ENCODE data around the gene WNT5B. TPM values are rescaled to one million over a fixed set of nuclear protein-coding genes. Genes with fewer than 3 reads are reported as not detected.

Gene WNT5B
- total RNA-seq, 4 donors from 2014 or later, result 11.7 to 34.1 (median 17.6) TPM

DNA sequence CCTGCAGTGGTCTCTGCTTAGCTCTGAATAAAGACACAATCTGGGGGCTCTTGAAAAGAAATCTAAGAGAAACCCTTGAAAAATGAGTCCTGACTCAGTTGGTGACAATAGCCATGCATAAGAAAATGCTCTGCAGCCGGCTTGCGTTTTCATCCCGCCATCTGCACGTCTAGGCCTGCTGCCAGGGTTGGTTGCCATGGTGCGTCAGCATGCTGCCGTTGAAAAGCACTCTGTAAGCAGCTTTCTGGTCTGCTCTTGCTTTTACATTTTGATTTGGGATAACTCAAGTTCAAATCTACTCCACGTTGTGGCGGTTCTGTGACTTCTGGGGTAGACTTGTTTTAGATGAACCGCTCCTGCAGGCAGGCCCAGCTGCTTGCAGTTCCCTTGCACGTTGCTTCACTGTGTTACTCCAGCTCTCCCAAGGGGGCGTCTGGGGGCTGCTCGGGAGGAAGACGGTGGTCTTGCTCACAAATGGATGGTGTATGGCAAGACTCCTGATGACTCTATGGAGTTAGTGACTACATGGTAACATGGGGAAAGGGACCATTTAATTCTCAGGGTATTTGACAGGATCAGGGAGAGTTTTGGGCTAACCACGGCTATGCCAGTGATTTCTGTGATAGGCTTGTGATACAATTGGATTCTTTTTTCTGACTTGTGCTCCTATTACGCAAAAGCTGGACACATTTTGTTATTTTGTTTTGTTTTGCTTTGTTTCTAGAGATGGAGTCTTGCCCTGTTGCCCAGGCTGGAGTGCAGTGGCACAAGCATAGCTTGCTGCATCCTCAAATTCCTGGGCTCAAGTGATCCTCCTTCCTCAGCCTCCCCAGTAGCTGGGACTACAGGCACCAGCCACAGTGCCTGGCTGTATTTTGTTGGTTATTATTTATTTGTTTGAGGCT, 15.8 kb downstream of the WNT5B start:
- H3K4me3 ChIP-seq, result no peak overlapping the region
- TF ChIP-seq EP300 (IDR thresholded peaks at IDR 0.05), result peak in 1 of 2 donors; percentile 42
- TF ChIP-seq, protein P1, sequence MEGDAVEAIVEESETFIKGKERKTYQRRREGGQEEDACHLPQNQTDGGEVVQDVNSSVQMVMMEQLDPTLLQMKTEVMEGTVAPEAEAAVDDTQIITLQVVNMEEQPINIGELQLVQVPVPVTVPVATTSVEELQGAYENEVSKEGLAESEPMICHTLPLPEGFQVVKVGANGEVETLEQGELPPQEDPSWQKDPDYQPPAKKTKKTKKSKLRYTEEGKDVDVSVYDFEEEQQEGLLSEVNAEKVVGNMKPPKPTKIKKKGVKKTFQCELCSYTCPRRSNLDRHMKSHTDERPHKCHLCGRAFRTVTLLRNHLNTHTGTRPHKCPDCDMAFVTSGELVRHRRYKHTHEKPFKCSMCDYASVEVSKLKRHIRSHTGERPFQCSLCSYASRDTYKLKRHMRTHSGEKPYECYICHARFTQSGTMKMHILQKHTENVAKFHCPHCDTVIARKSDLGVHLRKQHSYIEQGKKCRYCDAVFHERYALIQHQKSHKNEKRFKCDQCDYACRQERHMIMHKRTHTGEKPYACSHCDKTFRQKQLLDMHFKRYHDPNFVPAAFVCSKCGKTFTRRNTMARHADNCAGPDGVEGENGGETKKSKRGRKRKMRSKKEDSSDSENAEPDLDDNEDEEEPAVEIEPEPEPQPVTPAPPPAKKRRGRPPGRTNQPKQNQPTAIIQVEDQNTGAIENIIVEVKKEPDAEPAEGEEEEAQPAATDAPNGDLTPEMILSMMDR (IDR thresholded peaks at IDR 0.05), result no peak
- peak overlapping the region; percentile 46 to 84 (median 75) for H3K27ac ChIP-seq
- peak; percentile 64 to 73 for DNase-seq (ENCODE audit: low spot score in 2 of 2)
- peaks cover 0 to 15% (median 0%) of the 10 kb centered on the region in 3 donors for H3K36me3 ChIP-seq
- no peaks in the 10 kb centered on the region for H3K9me3 ChIP-seq
- peaks cover 0 to 24% (median 14%) of the 10 kb centered on the region in 4 donors for H3K4me1 ChIP-seq
- 19 to 28% methylated on average over 15 of the region's 15 CpGs for WGBS, 2 donors
- no peaks in the 10 kb centered on the region for H3K27me3 ChIP-seq

- TF ChIP-seq, protein P1 (IDR thresholded peaks at IDR 0.05), result no peak
- TF ChIP-seq EP300 (IDR thresholded peaks at IDR 0.05), result no peak
- no peak for TF ChIP-seq POLR2A (IDR thresholded peaks at IDR 0.05)
- no peaks in the 10 kb centered on the region for H3K27me3 ChIP-seq
- peak overlapping the region in 2 of 4 donors; percentile 10 to 81 for H3K27ac ChIP-seq
- no peak overlapping the region for H3K4me3 ChIP-seq
- no peaks in the 10 kb centered on the region for H3K9me3 ChIP-seq
- WGBS, 2 donors, result 94 to 99% methylated on average over 22 to 29 of the region's 29 CpGs
- H3K4me1 ChIP-seq, result peaks cover 0 to 34% (median 14%) of the 10 kb centered on the region in 4 donors
- DNase-seq (ENCODE audit: low spot score in 2 of 2), result no peak
- H3K36me3 ChIP-seq, result peaks cover 0 to 13% (median 0%) of the 10 kb centered on the region in 3 donors
These were observed 16.8 kb downstream of the WNT5B start for GRCh38 chr12:1645819-1646218.

- H3K4me3 ChIP-seq, result no peak overlapping the region
- H3K27ac ChIP-seq, result no peak overlapping the region
- TF ChIP-seq, protein P1 (IDR thresholded peaks at IDR 0.05), result no peak
- TF ChIP-seq POLR2A (IDR thresholded peaks at IDR 0.05) (no peak), EP300 (IDR thresholded peaks at IDR 0.05) (no peak)
- H3K36me3 ChIP-seq, result peaks cover 0 to 13% (median 0%) of the 10 kb centered on the region in 3 donors
- H3K4me1 ChIP-seq, result peaks cover 0 to 40% (median 14%) of the 10 kb centered on the region in 4 donors
- DNase-seq (ENCODE audit: low spot score in 2 of 2), result no peak
- H3K9me3 ChIP-seq, result no peaks in the 10 kb centered on the region
- H3K27me3 ChIP-seq, result no peaks in the 10 kb centered on the region
- 80 to 84% methylated on average over 21 of the region's 21 CpGs for WGBS, 2 donors
These were observed 17.7 kb downstream of the WNT5B start for GRCh38 chr12:1646569-1647284.

- Histone ChIP-seq H3K36me3 (peaks cover 0 to 13% (median 0%) of the 10 kb centered on the region in 3 donors), H3K9me3 (no peaks in the 10 kb centered on the region), H3K27ac (no peak overlapping the region), H3K27me3 (no peaks in the 10 kb centered on the region), H3K4me1 (peaks cover 0 to 40% (median 14%) of the 10 kb centered on the region in 4 donors), H3K4me3 (no peak overlapping the region)
- no peak for DNase-seq (ENCODE audit: low spot score in 2 of 2)
- TF ChIP-seq, protein P1 (IDR thresholded peaks at IDR 0.05), result no peak
- no peak for TF ChIP-seq POLR2A (IDR thresholded peaks at IDR 0.05)
- 94 to 97% methylated on average over 3 of the region's 3 CpGs for WGBS, 2 donors
These were observed 18.2 kb downstream of the WNT5B start for GRCh38 chr12:1647285-1647669.

Data from tibial nerve (tissue), 4 donors.